ENCODE measurements around the gene SARDH.

The SARDH gene

GRCh38 chr9:133690081-133690561 is 48.0 kb downstream of the SARDH start:
- FAIRE-seq (no peak), DNase-seq (ENCODE audit: insufficient read length, low spot score) (no peak)

GRCh38 chr9:133689151-133689763 is 48.9 kb downstream of the SARDH start:
- FAIRE-seq (no peak), DNase-seq (ENCODE audit: insufficient read length, low spot score) (no peak)

- FAIRE-seq (no peak), DNase-seq (ENCODE audit: insufficient read length, low spot score) (no peak)
Measured at GRCh38 chr9:133687856-133688761, 50.0 kb downstream of the SARDH start.

GRCh38 chr9:133686642-133687575 is 51.2 kb downstream of the SARDH start:
- DNase-seq (ENCODE audit: insufficient read length, low spot score) (no peak), FAIRE-seq (no peak)

- no peak for DNase-seq (ENCODE audit: insufficient read length, low spot score)
- no peak for FAIRE-seq
Measured at GRCh38 chr9:133685653-133686609, 52.2 kb downstream of the SARDH start.

- FAIRE-seq = no peak
- DNase-seq (ENCODE audit: insufficient read length, low spot score) = no peak
Measured at GRCh38 chr9:133684936-133685361, 53.2 kb downstream of the SARDH start.

- FAIRE-seq (no peak), DNase-seq (ENCODE audit: insufficient read length, low spot score) (no peak)
Measured at GRCh38 chr9:133684121-133684935, 53.8 kb downstream of the SARDH start.

- FAIRE-seq (no peak), DNase-seq (ENCODE audit: insufficient read length, low spot score) (no peak)
Measured at GRCh38 chr9:133683586-133684120, 54.5 kb downstream of the SARDH start.

GRCh38 chr9:133682818-133683585 is 55.1 kb downstream of the SARDH start:
- DNase-seq (ENCODE audit: insufficient read length, low spot score) (no peak), FAIRE-seq (no peak)

GRCh38 chr9:133681658-133682306 is 56.4 kb downstream of the SARDH start:
- DNase-seq (ENCODE audit: insufficient read length, low spot score) (no peak), FAIRE-seq (no peak)

- no peak for FAIRE-seq
- DNase-seq (ENCODE audit: insufficient read length, low spot score) = no peak
Measured at GRCh38 chr9:133680976-133681657, 57.0 kb downstream of the SARDH start.

GRCh38 chr9:133680250-133680975 is 57.7 kb downstream of the SARDH start:
- DNase-seq (ENCODE audit: insufficient read length, low spot score) (no peak), FAIRE-seq (no peak)

GRCh38 chr9:133679466-133680061 is 58.6 kb downstream of the SARDH start:
- DNase-seq (ENCODE audit: insufficient read length, low spot score) = no peak
- FAIRE-seq = no peak

- no peak for DNase-seq (ENCODE audit: insufficient read length, low spot score)
- FAIRE-seq = no peak
Measured at GRCh38 chr9:133679056-133679455, 59.1 kb downstream of the SARDH start.

- DNase-seq (ENCODE audit: insufficient read length, low spot score) (no peak), FAIRE-seq (no peak)
Measured at GRCh38 chr9:133677126-133678010, 60.8 kb downstream of the SARDH start.

Measured in GM19239 (cell line).